Lung (tissue), 12 donors: ENCODE results near the gene CFAP157. TPM values are rescaled to one million over a fixed set of nuclear protein-coding genes. Genes with fewer than 3 reads are reported as not detected.
A peak's percentile ranks its signal among the peaks of the same experiment; 100 is the strongest.

Source experiments
- ATAC-seq: fragments of 200-7000 bp; cut with Tn5 transposase; one replicate; pipeline ENCODE4 v1.9.1; 2020; ENCODE audit warnings: moderate number of reproducible peaks; ENCODE audit not compliant: insufficient read depth, low FRiP score
- DNase-seq, 3 donors: peaks; one replicate each; pipeline ENCODE4 v3.0.0-alpha.2; 2013 to 2017
- H3K27ac ChIP-seq, 2 donors: one replicate each; pipeline ENCODE4 v1.5.1; 2013; ENCODE audit warnings: mild to moderate bottlenecking in 2 of 2, moderate library complexity in 2 of 2, control low read depth in 1 of 2, inconsistent platforms in 1 of 2, low read depth in 1 of 2, low read length in 1 of 2
- H3K27me3 ChIP-seq, 3 donors: one replicate each; pipeline ENCODE4 v1.5.1; 2013; ENCODE audit warnings: low read length in 2 of 3; ENCODE audit not compliant: control insufficient read depth in 3 of 3, insufficient read depth in 3 of 3
- H3K36me3 ChIP-seq, 4 donors: one replicate each; pipeline ENCODE4 v1.5.1; 2013; ENCODE audit warnings: low read length in 4 of 4, mild to moderate bottlenecking in 1 of 4, moderate library complexity in 1 of 4; ENCODE audit not compliant: control insufficient read depth in 4 of 4, insufficient read depth in 4 of 4
- H3K4me1 ChIP-seq, 5 donors: one replicate each; pipeline ENCODE4 v1.5.1; 2013; ENCODE audit warnings: low read length in 5 of 5, mild to moderate bottlenecking in 2 of 5, moderate library complexity in 1 of 5; ENCODE audit not compliant: control insufficient read depth in 5 of 5, insufficient read depth in 5 of 5
- H3K4me3 ChIP-seq: one replicate; pipeline ENCODE4 v1.5.1; 2013; ENCODE audit warnings: mild to moderate bottlenecking, control low read depth, moderate library complexity
- H3K9ac ChIP-seq, 2 donors: one replicate each; pipeline ENCODE4 v1.5.1; 2013; ENCODE audit warnings: low read length in 2 of 2, control low read depth in 1 of 2; ENCODE audit not compliant: insufficient read depth in 1 of 2
- H3K9me3 ChIP-seq, 4 donors: one replicate each; pipeline ENCODE4 v1.5.1; 2013; ENCODE audit warnings: low read length in 3 of 4, mild to moderate bottlenecking in 1 of 4, moderate library complexity in 1 of 4; ENCODE audit not compliant: control insufficient read depth in 4 of 4, insufficient read depth in 3 of 4
- WGBS, 2 donors: extraction: QIAGEN DNeasy Blood & Tissue Kit; methylation state at CpG; one replicate each; pipeline ENCODE4 v1.1.7; 2013; 5-methylcytosine and 5-hydroxymethylcytosine counted together
- polyA plus RNA-seq, 2 donors: library from polyadenylated mRNA; stranded (reverse); fragments of 200-250 nt; gene quantifications; one replicate each; pipeline ENCODE4 v1.2.1, GENCODE V29; 2013
- total RNA-seq, 2 donors: library from RNA; depleted of rRNA in 1 of 2; stranded (reverse); fragments of >200 nt in 1 of 2; gene quantifications; one replicate each; pipeline ENCODE4 v1.2.1, GENCODE V29; 2014 to 2021
- TF ChIP-seq, protein P1 (sequence below): IDR thresholded peaks from 2 replicates; pipeline ENCODE4 v1.5.1; 2012; ENCODE audit warnings: mild to moderate bottlenecking; ENCODE audit errors: control extremely low read depth, extremely low read depth
- donor health status: control.
- donor health status: control.
- donor health status: Bipolar disorder and iron deficiency.
- donor health status: healthy.
- donor health status: DM: yes; HTN: yes; CAD: no.

CFAP157 gene
- total and polyA plus RNA-seq, 4 donors = 14.6 to 40.6 (median 16.1) TPM

DNA sequence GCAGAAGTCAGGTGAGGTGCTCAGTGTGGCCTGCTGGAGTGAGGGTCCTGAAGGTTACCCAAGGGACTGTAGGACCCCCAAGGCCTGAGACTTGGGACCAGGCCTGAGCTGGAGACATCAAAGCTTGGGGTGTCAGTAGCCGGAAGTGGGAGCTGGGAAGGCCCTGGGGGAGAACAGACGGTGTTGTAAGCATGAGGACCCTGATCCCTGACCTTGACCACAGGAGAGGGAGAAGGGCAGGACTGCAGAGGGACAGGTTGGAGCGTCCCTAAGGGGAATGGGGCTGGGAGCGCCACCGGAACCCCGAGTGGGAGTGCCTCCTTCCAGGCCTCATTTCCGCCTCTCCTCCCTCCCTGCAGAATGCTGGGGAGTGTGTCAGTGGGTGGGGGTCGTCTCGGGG, 9.6 kb downstream of the CFAP157 start:
- peak overlapping the region in 1 of 2 donors; percentile 79 for H3K9ac ChIP-seq
- no peak overlapping the region for H3K4me3 ChIP-seq

GRCh38 chr9:127717766-127718165, 11.0 kb downstream of the CFAP157 start:
- Histone ChIP-seq H3K27ac (no peak overlapping the region), H3K27me3 (no peaks in the 10 kb centered on the region), H3K9ac (no peak overlapping the region), H3K9me3 (no peaks in the 10 kb centered on the region), H3K4me1 (peaks cover 0 to 10% (median 0%) of the 10 kb centered on the region in 5 donors), H3K4me3 (no peak overlapping the region), H3K36me3 (peaks cover 0 to 2% (median 0%) of the 10 kb centered on the region in 4 donors)
- WGBS, 2 donors = 83 to 94% methylated on average over 5 of the region's 5 CpGs
- TF ChIP-seq, protein P1, sequence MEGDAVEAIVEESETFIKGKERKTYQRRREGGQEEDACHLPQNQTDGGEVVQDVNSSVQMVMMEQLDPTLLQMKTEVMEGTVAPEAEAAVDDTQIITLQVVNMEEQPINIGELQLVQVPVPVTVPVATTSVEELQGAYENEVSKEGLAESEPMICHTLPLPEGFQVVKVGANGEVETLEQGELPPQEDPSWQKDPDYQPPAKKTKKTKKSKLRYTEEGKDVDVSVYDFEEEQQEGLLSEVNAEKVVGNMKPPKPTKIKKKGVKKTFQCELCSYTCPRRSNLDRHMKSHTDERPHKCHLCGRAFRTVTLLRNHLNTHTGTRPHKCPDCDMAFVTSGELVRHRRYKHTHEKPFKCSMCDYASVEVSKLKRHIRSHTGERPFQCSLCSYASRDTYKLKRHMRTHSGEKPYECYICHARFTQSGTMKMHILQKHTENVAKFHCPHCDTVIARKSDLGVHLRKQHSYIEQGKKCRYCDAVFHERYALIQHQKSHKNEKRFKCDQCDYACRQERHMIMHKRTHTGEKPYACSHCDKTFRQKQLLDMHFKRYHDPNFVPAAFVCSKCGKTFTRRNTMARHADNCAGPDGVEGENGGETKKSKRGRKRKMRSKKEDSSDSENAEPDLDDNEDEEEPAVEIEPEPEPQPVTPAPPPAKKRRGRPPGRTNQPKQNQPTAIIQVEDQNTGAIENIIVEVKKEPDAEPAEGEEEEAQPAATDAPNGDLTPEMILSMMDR = no peak
- no peak for ATAC-seq
- DNase-seq = no peak

More for the DNA sequence above, 9.6 kb downstream of the CFAP157 start:
- Histone ChIP-seq H3K27me3 (no peaks in the 10 kb centered on the region), H3K36me3 (peaks cover 0 to 6% (median 0%) of the 10 kb centered on the region in 4 donors), H3K27ac (no peak overlapping the region), H3K9me3 (no peaks in the 10 kb centered on the region), H3K4me1 (peaks cover 0 to 10% (median 0%) of the 10 kb centered on the region in 5 donors)
- ATAC-seq (no peak), DNase-seq (no peak)
- 85 to 90% methylated on average over 9 of the region's 9 CpGs for WGBS, 2 donors
- TF ChIP-seq, protein P1 = no peak

- no peak overlapping the region for H3K4me3 ChIP-seq
- H3K27ac ChIP-seq = no peak overlapping the region
- no peaks in the 10 kb centered on the region for H3K27me3 ChIP-seq
- H3K9ac ChIP-seq = no peak overlapping the region
- DNase-seq (no peak), ATAC-seq (no peak)
- peaks cover 0 to 12% (median 4%) of the 10 kb centered on the region in 5 donors for H3K4me1 ChIP-seq
- no peaks in the 10 kb centered on the region for H3K36me3 ChIP-seq
- TF ChIP-seq, protein P1 = no peak
- WGBS, 2 donors = 78 to 82% methylated on average over 12 of the region's 12 CpGs
- H3K9me3 ChIP-seq = no peaks in the 10 kb centered on the region
Measured at GRCh38 chr9:127720031-127720864, 13.5 kb downstream of the CFAP157 start.
